Upper lobe of left lung (tissue), 6 donors: ENCODE results near the gene MRPS16. TPM values are rescaled to one million over a fixed set of nuclear protein-coding genes. Genes with fewer than 3 reads are reported as not detected.

Experiments
- ATAC-seq, 2 donors: fragments of 200-7000 bp; cut with Tn5 transposase; one replicate each; pipeline ENCODE4 v1.9.1; 2022; ENCODE audit warnings: mild to moderate bottlenecking in 2 of 2, moderate library complexity in 2 of 2; ENCODE audit not compliant: low FRiP score in 2 of 2
- DNase-seq, 2 donors: peaks; one replicate each; pipeline ENCODE4 v3.0.0-alpha.2; 2019 to 2020
- H3K27ac ChIP-seq, 4 donors: fragments of 200-600 bp; sonication (generic); one replicate each; pipeline ENCODE4 v1.5.1; 2016 to 2019
- H3K27me3 ChIP-seq, 4 donors: fragments of 200-600 bp; sonication (generic); one replicate each; pipeline ENCODE4 v1.5.1; 2017 to 2019
- H3K36me3 ChIP-seq, 4 donors: fragments of 200-600 bp; sonication (generic); one replicate each; pipeline ENCODE4 v1.5.1; 2016 to 2019
- H3K4me1 ChIP-seq, 4 donors: fragments of 200-600 bp; sonication (generic); one replicate each; pipeline ENCODE4 v1.5.1; 2018 to 2019
- H3K4me3 ChIP-seq, 4 donors: fragments of 200-600 bp; sonication (generic); one replicate each; pipeline ENCODE4 v1.5.1; 2017 to 2019; ENCODE audit warnings: mild to moderate bottlenecking in 2 of 4, moderate library complexity in 1 of 4
- H3K9me3 ChIP-seq, 4 donors: fragments of 200-600 bp; sonication (generic); one replicate each; pipeline ENCODE4 v1.5.1; 2018 to 2019
- EP300 ChIP-seq, 4 donors: sonication (generic); formaldehyde crosslinking; IDR thresholded peaks; one replicate each; pipeline ENCODE4 v1.5.1; 2017; ENCODE audit warnings: antibody characterized with exemption in 4 of 4, control low read depth in 2 of 4
- POLR2A ChIP-seq, 4 donors: fragments of 450-650 bp; IDR thresholded peaks; one replicate each; pipeline ENCODE4 v1.5.1; 2016 to 2017; ENCODE audit warnings: antibody characterized with exemption in 4 of 4, mild to moderate bottlenecking in 2 of 4
- POLR2AphosphoS5 ChIP-seq, 2 donors: sonication (generic); formaldehyde crosslinking; IDR thresholded peaks; one replicate each; pipeline ENCODE4 v1.5.1; 2017; ENCODE audit warnings: antibody characterized with exemption in 2 of 2
- WGBS, 2 donors: methylation state at CpG; one replicate each; pipeline ENCODE4 v1.1.5; 2017 to 2018; 5-methylcytosine and 5-hydroxymethylcytosine counted together
- total RNA-seq, 6 donors: library from RNA; depleted of rRNA in 4 of 6; stranded (reverse); fragments of >200 nt in 4 of 6; gene quantifications; one replicate each; pipeline versions ENCODE4 v1.1.0 to v1.2.1, GENCODE V29; 2016 to 2021
- TF ChIP-seq, protein P1 (sequence below), 6 experiments: fragments of 450-650 bp in 4 of 6; fragments of 200-600 bp in 2 of 6; sonication (generic) in 2 of 6; IDR thresholded peaks; one replicate each; pipeline ENCODE4 v1.5.1; 2016 to 2019; ENCODE audit warnings: antibody characterized with exemption in 6 of 6
- donor health status: DM: no; HTN: no; CAD: no; lungs with moderate emphysema.
- donor health status: DM: no; HTN: yes; CAD: no; lungs with severe emphysema.

The MRPS16 gene
- total RNA-seq, 6 donors from 2014 or later, result 26.2 to 66.2 (median 36.4) TPM

DNA sequence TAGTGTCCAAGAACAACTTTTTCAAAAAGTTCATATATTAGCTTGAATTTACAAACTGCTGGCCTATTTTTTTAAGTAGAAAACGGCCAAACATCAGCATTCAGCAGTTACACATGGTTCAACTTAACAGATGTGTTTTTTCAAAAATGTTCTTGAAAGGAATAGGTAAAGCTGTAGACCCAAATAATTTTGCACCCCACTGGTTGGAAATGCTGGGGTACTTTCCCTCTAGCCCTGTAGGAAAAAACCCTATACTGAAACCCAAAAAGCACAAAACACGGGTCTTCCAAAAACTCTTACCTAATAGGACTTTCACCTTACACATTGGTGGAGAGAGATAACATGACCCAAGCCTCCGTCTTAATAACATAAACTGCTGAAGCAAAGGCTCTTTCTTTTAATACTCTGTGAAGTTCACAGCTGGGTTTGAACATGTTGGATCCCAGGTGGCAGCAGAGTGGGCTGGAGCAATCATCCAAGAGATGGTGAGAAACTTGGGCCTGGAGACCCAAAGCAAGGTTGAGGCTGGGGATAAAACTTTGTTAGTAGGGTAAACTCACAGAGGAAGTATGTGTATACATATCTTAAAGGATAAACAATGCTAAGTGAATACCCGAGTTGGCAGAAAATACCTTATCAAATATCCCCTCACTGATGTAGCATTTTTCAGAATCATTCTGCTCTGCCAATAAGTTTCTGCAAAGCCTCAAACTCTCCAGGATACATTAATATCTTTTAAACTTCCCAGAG lies 4.8 kb downstream of the MRPS16 start:
- TF ChIP-seq, protein P1, sequence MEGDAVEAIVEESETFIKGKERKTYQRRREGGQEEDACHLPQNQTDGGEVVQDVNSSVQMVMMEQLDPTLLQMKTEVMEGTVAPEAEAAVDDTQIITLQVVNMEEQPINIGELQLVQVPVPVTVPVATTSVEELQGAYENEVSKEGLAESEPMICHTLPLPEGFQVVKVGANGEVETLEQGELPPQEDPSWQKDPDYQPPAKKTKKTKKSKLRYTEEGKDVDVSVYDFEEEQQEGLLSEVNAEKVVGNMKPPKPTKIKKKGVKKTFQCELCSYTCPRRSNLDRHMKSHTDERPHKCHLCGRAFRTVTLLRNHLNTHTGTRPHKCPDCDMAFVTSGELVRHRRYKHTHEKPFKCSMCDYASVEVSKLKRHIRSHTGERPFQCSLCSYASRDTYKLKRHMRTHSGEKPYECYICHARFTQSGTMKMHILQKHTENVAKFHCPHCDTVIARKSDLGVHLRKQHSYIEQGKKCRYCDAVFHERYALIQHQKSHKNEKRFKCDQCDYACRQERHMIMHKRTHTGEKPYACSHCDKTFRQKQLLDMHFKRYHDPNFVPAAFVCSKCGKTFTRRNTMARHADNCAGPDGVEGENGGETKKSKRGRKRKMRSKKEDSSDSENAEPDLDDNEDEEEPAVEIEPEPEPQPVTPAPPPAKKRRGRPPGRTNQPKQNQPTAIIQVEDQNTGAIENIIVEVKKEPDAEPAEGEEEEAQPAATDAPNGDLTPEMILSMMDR (IDR thresholded peaks at IDR 0.05), result no peak
- no peak for TF ChIP-seq POLR2AphosphoS5 (IDR thresholded peaks at IDR 0.05)
- TF ChIP-seq EP300 (IDR thresholded peaks at IDR 0.05), result no peak
- TF ChIP-seq POLR2A (IDR thresholded peaks at IDR 0.05), result no peak
- H3K27ac ChIP-seq, result peak overlapping the region; percentile 79 to 92 (median 86)
- no peak for DNase-seq
- WGBS, 2 donors, result 29 to 45% methylated on average over 4 of the region's 4 CpGs
- H3K27me3 ChIP-seq, result no peaks in the 10 kb centered on the region
- H3K4me1 ChIP-seq, result peaks cover 29 to 58% (median 33%) of the 10 kb centered on the region in 4 donors
- no peak for ATAC-seq
- H3K4me3 ChIP-seq, result peak overlapping the region in 3 of 4 donors; percentile 76 to 98 (median 97)
- H3K36me3 ChIP-seq, result peaks cover 0 to 48% (median 12%) of the 10 kb centered on the region in 4 donors
- H3K9me3 ChIP-seq, result no peaks in the 10 kb centered on the region

DNA sequence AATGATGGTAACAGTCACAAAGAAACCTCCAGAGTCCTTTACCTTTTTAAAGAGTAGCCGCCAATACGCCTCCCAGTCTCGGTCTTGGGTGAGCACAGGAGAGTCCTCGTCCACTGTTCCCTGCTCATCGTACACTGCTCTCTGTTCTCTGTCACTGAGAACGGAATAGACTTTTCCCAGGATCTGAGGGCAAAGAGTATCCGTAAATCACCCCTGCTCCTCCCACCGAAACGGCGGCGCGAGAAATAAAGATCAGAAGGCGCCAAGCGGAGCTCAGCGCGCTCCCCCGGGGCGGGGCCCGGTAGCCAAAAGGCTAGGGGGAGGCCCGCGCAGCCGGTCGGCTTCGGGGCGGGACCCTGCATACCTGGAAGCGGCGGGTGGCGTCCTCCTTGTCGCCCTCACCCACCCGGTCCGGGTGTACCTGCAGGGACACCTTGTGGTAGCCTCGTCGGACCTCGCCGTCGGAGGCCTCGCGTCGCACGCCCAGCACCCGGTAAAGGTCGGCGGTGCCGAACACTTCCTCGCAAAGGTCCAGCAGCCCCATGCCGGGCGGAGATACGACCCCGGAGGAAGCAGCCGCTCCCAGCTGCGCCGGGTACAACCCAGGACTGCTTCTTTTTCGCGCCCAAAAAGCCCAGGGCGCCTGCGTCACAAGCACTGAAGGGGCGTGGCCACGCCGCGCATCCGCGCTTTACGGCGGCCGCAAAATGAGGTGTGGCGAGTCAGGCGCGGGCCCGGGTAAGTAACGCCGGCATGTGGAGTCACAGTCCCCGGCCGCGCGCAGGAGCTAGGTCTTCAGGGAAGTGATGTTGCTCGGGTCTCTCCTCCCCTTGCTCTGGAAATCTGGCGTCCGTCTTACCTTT lies 5.6 kb downstream of the MRPS16 start, which contains the start of gene DNAJC9:
DNAJC9 (minus strand) TSS at position 610 of the 863 bp plus-strand sequence; CDS start at position 544, 66 bp downstream.
- Histone ChIP-seq H3K9me3 (no peaks in the 10 kb centered on the region), H3K27me3 (no peaks in the 10 kb centered on the region), H3K4me3 (peak within 1 kb of the TSS; percentile 76 to 98 (median 91)), H3K4me1 (peaks cover 28 to 56% (median 32%) of the 10 kb centered on the region in 4 donors), H3K27ac (peak within 1 kb of the TSS; percentile 79 to 92 (median 86)), H3K36me3 (peaks cover 0 to 56% (median 18%) of the 10 kb centered on the region in 4 donors)
- 0 to 1% methylated on average over 14 to 55 of the region's 78 CpGs for WGBS, 2 donors
- TF ChIP-seq EP300 (IDR thresholded peaks at IDR 0.05), result peak in 1 of 4 donors; percentile 68
- peak; percentile 79 to 98 for TF ChIP-seq POLR2AphosphoS5 (IDR thresholded peaks at IDR 0.05)
- TF ChIP-seq, protein P1 (IDR thresholded peaks at IDR 0.05), result peak in 3 of 6 experiments; percentile 12 to 27 (median 25)
- peak in 3 of 4 donors; percentile 49 to 88 (median 85) for TF ChIP-seq POLR2A (IDR thresholded peaks at IDR 0.05)
- peak; percentile 98 to 99 for ATAC-seq
- DNase-seq, result peak; percentile 98 to 99

DNA sequence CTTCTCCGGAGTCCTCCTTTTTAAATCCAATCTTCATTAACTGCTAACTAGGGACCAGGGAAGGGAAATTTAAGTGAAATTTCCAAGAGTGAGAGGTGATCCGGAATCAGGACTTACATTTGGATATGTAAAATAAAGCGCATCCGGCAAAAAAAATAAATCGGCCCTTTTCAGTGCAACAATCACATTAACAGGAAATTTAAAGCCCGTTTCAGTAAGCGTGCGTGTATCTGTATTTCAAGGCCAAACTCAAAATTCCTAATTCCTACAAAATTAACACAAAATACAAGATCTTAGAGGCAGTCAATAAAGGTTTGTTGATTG lies 6.2 kb downstream of the MRPS16 start:
- H3K27me3 ChIP-seq, result no peaks in the 10 kb centered on the region
- H3K4me3 ChIP-seq, result peak overlapping the region; percentile 76 to 98 (median 91)
- 3 to 8% methylated on average over 8 of the region's 8 CpGs for WGBS, 2 donors
- no peaks in the 10 kb centered on the region for H3K9me3 ChIP-seq
- ATAC-seq, result no peak
- peak overlapping the region; percentile 79 to 92 (median 86) for H3K27ac ChIP-seq
- DNase-seq, result no peak
- H3K36me3 ChIP-seq, result peaks cover 3 to 62% (median 20%) of the 10 kb centered on the region in 4 donors
- TF ChIP-seq POLR2A (IDR thresholded peaks at IDR 0.05) (no peak), POLR2AphosphoS5 (IDR thresholded peaks at IDR 0.05) (no peak), EP300 (IDR thresholded peaks at IDR 0.05) (no peak)
- H3K4me1 ChIP-seq, result peaks cover 23 to 50% (median 26%) of the 10 kb centered on the region in 4 donors

DNA sequence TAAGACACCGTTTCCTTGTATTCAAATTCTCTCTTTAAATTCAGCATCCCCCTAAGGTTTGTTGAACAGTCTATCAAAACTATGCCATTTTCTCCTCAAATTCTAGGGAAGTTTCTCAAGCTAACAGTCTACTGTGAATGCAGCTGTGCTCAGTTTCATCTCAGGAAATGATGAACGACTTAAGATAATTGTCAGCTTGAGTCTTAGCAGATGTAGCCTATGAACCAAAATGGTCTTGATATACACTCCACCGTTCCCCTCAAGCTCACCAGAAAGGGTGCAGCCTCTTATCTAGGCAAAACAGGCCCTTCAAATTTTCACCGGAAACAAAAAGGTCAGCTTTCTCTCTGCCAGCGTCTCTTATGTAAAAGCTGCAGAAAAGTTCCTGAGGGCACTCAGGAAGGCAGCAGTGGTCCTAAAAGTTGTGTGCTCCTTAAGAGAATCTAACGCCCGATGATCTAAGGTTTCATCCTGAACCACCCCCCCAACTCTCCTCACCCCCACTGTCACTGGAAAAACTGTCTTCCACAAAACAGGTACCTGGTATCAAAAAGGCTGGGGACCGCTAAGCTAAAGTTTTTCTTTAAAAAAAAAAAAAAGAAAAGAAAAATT lies 7.5 kb downstream of the MRPS16 start:
- H3K27ac ChIP-seq, result no peak overlapping the region
- ATAC-seq, result no peak
- peaks cover 17 to 37% (median 22%) of the 10 kb centered on the region in 4 donors for H3K4me1 ChIP-seq
- H3K9me3 ChIP-seq, result no peaks in the 10 kb centered on the region
- H3K4me3 ChIP-seq, result peak overlapping the region in 1 of 4 donors; percentile 76
- H3K36me3 ChIP-seq, result peaks cover 8 to 65% (median 29%) of the 10 kb centered on the region in 4 donors
- no peak for DNase-seq
- H3K27me3 ChIP-seq, result no peaks in the 10 kb centered on the region
- WGBS, 2 donors, result 43 to 48% methylated on average over 7 to 8 of the region's 8 CpGs
- no peak for TF ChIP-seq EP300 (IDR thresholded peaks at IDR 0.05)

DNA sequence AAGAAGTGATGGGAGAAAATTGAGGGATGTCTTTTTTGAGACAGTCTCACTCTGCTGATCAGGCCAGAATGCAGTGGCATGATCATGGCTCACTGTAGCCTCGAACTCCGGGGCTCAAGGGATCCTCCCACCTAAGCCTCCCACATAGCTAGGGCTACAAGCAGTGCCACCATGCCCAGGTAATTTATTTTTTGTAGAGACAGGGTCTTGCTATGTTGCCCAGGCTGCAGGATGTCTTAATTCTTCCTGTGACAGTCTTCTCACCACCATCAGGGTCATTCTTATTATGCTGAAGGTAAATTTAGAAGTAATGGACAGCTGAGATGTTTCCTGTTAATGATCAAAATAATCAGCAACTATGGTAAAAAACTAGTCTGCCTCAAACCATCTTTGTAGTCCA lies 12.5 kb downstream of the MRPS16 start:
- Histone ChIP-seq H3K4me3 (no peak overlapping the region), H3K27ac (no peak overlapping the region), H3K27me3 (no peaks in the 10 kb centered on the region), H3K4me1 (peaks cover 0 to 3% (median 2%) of the 10 kb centered on the region in 4 donors), H3K36me3 (peaks cover 9 to 77% (median 37%) of the 10 kb centered on the region in 4 donors), H3K9me3 (no peaks in the 10 kb centered on the region)
- TF ChIP-seq POLR2AphosphoS5 (IDR thresholded peaks at IDR 0.05), result no peak
- no peak for TF ChIP-seq EP300 (IDR thresholded peaks at IDR 0.05)
- TF ChIP-seq POLR2A (IDR thresholded peaks at IDR 0.05), result no peak
- TF ChIP-seq, protein P1 (IDR thresholded peaks at IDR 0.05), result no peak
- 82 to 92% methylated on average over 2 of the region's 2 CpGs for whole genome bisulfite sequencing, 2 donors
- DNase-seq, result no peak
- ATAC-seq, result no peak
